HepG2 (cell line): ENCODE measurements around the gene ZNF431. TPM values are rescaled to one million over a fixed set of nuclear protein-coding genes. Genes with fewer than 3 reads are reported as not detected.

ENCODE experiments used
- ATAC-seq: fragments of 200-7000 bp; cut with Tn5 transposase; 3 replicates; pipeline ENCODE4 v1.9.1; 2020; ENCODE audit warnings: mild to moderate bottlenecking, moderate library complexity
- BruUV-seq: library from RNA; stranded (reverse); fragments of 400-500 nt; replicated peaks from 2 replicates; lab custom pipeline; 2021; lab: Mats Ljungman, UMichigan
- CTCF ChIA-PET: fragments of 300-600 bp; formaldehyde crosslinking; extraction: SDS; loops from one replicate; lab custom pipeline; 2021; ENCODE audit warnings: low total read pairs, inconsistent platforms, low intra/inter-chr PET ratio; lab: Yijun Ruan, JAX
- POLR2A ChIA-PET: fragments of 350-600 bp; sonication (Branson Sonifier 250); formaldehyde crosslinking; loops from one replicate; lab custom pipeline; 2020; ENCODE audit warnings: antibody characterized with exemption, inconsistent platforms; lab: Yijun Ruan, JAX
- DNase-seq: peaks from one replicate; pipeline ENCODE4 v3.0.0-alpha.2; 2015; ENCODE audit warnings: low spot score
- FAIRE-seq: peaks from 3 replicates; lab custom pipeline; 2011; peaks lifted over from hg19 to GRCh38; lab: Jason Lieb, UNC
- H2AFZ ChIP-seq: one replicate; pipeline ENCODE4 v1.6.1; 2011; ENCODE audit warnings: low read length, inconsistent platforms
- H3K27ac ChIP-seq: fragments of 300-600 bp; 3 replicates; pipeline ENCODE4 v1.8.0; 2011; ENCODE audit warnings: mixed run types, mild to moderate bottlenecking, mixed read lengths, low read length, inconsistent platforms; ENCODE audit not compliant: insufficient read depth; ENCODE audit errors: extremely low read length
- H3K27me3 ChIP-seq, 2 experiments: fragments of 200-600 bp in 1 of 2; 2 replicates in 1 of 2; 3 replicates in 1 of 2; pipeline versions ENCODE4 v1.6.0 to v1.8.0; 2011; ENCODE audit warnings: low read length in 2 of 2, mild to moderate bottlenecking in 2 of 2, moderate library complexity in 2 of 2, inconsistent platforms in 1 of 2; ENCODE audit not compliant: insufficient read depth in 2 of 2, control insufficient read depth in 1 of 2
- H3K36me3 ChIP-seq, 2 experiments: fragments of 200-600 bp in 1 of 2; replicated peaks in 1 of 2; 2 replicates in 1 of 2; 3 replicates in 1 of 2; pipeline versions ENCODE4 v1.5.1 to v1.8.0; 2011; ENCODE audit warnings: low read length in 2 of 2, inconsistent platforms in 1 of 2; ENCODE audit not compliant: insufficient read depth in 2 of 2, control insufficient read depth in 1 of 2
- H3K4me1 ChIP-seq: 2 replicates; pipeline ENCODE4 v1.5.1; 2012; ENCODE audit warnings: low read length, inconsistent platforms; ENCODE audit not compliant: insufficient read depth
- H3K4me2 ChIP-seq: 2 replicates; pipeline ENCODE4 v1.6.0; 2011; ENCODE audit warnings: low read depth, low read length, inconsistent platforms
- H3K4me3 ChIP-seq, 3 experiments: fragments of 200-600 bp in 1 of 3; sonication (generic), shearing (Covaris generic) in 1 of 3; replicated peaks in 1 of 3; 2 replicates each; pipeline ENCODE4 v1.5.1; 2011 to 2016; ENCODE audit warnings: low read length in 3 of 3, inconsistent platforms in 2 of 3, low read depth in 2 of 3, mild to moderate bottlenecking in 2 of 3, control low read depth in 1 of 3, mixed read lengths in 1 of 3; ENCODE audit not compliant: insufficient read depth in 1 of 3
- H3K79me2 ChIP-seq: one replicate; pipeline ENCODE4 v1.6.1; 2011; ENCODE audit warnings: low read length, inconsistent platforms; ENCODE audit not compliant: insufficient read depth
- H3K9ac ChIP-seq: 2 replicates; pipeline ENCODE4 v1.6.0; 2011; ENCODE audit warnings: mild to moderate bottlenecking, low read depth, low read length, inconsistent platforms; ENCODE audit not compliant: insufficient read depth
- H3K9me3 ChIP-seq: 2 replicates; pipeline ENCODE4 v1.5.1; 2012; ENCODE audit warnings: mild to moderate bottlenecking, low read length
- H4K20me1 ChIP-seq: 2 replicates; pipeline ENCODE4 v1.6.0; 2011; ENCODE audit warnings: inconsistent platforms, mild to moderate bottlenecking, low read length, moderate library complexity; ENCODE audit not compliant: insufficient read depth
- CC2D1A ChIP-seq: sonication (generic); formaldehyde crosslinking; IDR thresholded peaks from 2 replicates; pipeline ENCODE4 v1.8.1; 2023; ENCODE audit warnings: mild to moderate bottlenecking, missing genetic modification reagents
- JUN ChIP-seq: sonication (generic); formaldehyde crosslinking; IDR thresholded peaks from 2 replicates; pipeline ENCODE4 v1.4.0; 2020; ENCODE audit warnings: mild to moderate bottlenecking, missing genetic modification reagents
- KAT2B ChIP-seq: fragments of 150-350 bp; IDR thresholded peaks from 2 replicates; pipeline ENCODE4 v1.6.1; 2014; ENCODE audit warnings: low read depth, low read length, borderline replicate concordance
- PLRG1 ChIP-seq: fragments of 450-650 bp; conservative IDR thresholded peaks from 2 replicates; pipeline ENCODE4 v1.6.1; 2016
- TEAD2 ChIP-seq: sonication (generic); formaldehyde crosslinking; IDR thresholded peaks from 2 replicates; pipeline ENCODE4 v1.9.0; 2021; ENCODE audit warnings: missing genetic modification reagents
- ZBTB7A ChIP-seq: sonication (generic); formaldehyde crosslinking; IDR thresholded peaks from 2 replicates; pipeline ENCODE4 v1.8.0; 2022; ENCODE audit warnings: mild to moderate bottlenecking, missing genetic modification reagents
- ZMAT3 ChIP-seq: sonication (generic); formaldehyde crosslinking; conservative IDR thresholded peaks from 2 replicates; pipeline ENCODE4 v1.7.0; 2021; ENCODE audit warnings: missing genetic modification reagents
- ZNF501 ChIP-seq: sonication (generic); formaldehyde crosslinking; IDR thresholded peaks from 2 replicates; pipeline ENCODE4 v1.5.1; 2020; ENCODE audit warnings: mild to moderate bottlenecking, moderate library complexity, missing genetic modification reagents
- ZNF619 ChIP-seq: sonication (generic); formaldehyde crosslinking; IDR thresholded peaks from 2 replicates; pipeline ENCODE4 v1.4.0; 2020; ENCODE audit warnings: mild to moderate bottlenecking, missing genetic modification reagents
- ZNF781 ChIP-seq: sonication (generic); formaldehyde crosslinking; IDR thresholded peaks from 2 replicates; pipeline ENCODE4 v1.5.1; 2020; ENCODE audit warnings: borderline replicate concordance, mild to moderate bottlenecking, missing genetic modification reagents; ENCODE audit errors: not compliant biosample characterization
- WGBS: methylation state at CpG from one replicate; pipeline ENCODE4 v1.1.6; 2017; ENCODE audit warnings: low lambda C conversion rate; 5-methylcytosine and 5-hydroxymethylcytosine counted together
- in situ Hi-C: cut with HindIII; loops from 2 replicates; pipeline ENCODE4 v1.10.0; 2017; ENCODE audit warnings: low pct_unique_long_range_greater_than_20kb; ENCODE audit not compliant: extremely low pct_ligation_motif_present
- intact Hi-C: fragments of 100-400 bp; cut with micrococcal nuclease; formaldehyde crosslinking; loops from one replicate; pipeline ENCODE4 v1.10.0; 2022; ENCODE audit not compliant: unreplicated experiment
- polyA plus RNA-seq, 8 experiments: library from polyadenylated mRNA; depleted of rRNA in 3 of 8; stranded (reverse) in 7 of 8; unstranded in 1 of 8; fragments of >200 nt; fragmentation: Illumina TruSeq in 4 of 8; extraction: Trizol in 4 of 8; gene quantifications; 2 replicates each; pipeline versions ENCODE4 v1.2.1 to v1.2.3, GENCODE V29; 2011 to 2016; ENCODE audit warnings: low read depth in 4 of 8, missing spikeins in 1 of 8, mixed read lengths in 1 of 8; ENCODE audit not compliant: insufficient read depth in 1 of 8
- total RNA-seq, 5 experiments: library from RNA; depleted of rRNA; stranded (reverse); fragments of >200 nt; fragmentation: Illumina TruSeq; extraction: Trizol; gene quantifications; 2 replicates each; pipeline ENCODE4 v1.2.3, GENCODE V29; 2016; ENCODE audit warnings: low read depth in 1 of 5
- TF ChIP-seq, protein P1 (sequence below): sonication (generic); formaldehyde crosslinking; IDR thresholded peaks from 2 replicates; pipeline ENCODE4 v1.4.0; 2020; ENCODE audit warnings: missing genetic modification reagents
- TF ChIP-seq, protein P2 (sequence below): sonication (generic); formaldehyde crosslinking; IDR thresholded peaks from 2 replicates; pipeline ENCODE4 v1.4.0; 2020; ENCODE audit warnings: low read depth, mild to moderate bottlenecking, missing genetic modification reagents

The ZNF431 gene
- total and polyA plus RNA-seq, 2 of the 13 experiments (the other 11 are each of a cell fraction or from before 2014, with no cell fraction given), result 4.4 to 11.8 TPM

DNA sequence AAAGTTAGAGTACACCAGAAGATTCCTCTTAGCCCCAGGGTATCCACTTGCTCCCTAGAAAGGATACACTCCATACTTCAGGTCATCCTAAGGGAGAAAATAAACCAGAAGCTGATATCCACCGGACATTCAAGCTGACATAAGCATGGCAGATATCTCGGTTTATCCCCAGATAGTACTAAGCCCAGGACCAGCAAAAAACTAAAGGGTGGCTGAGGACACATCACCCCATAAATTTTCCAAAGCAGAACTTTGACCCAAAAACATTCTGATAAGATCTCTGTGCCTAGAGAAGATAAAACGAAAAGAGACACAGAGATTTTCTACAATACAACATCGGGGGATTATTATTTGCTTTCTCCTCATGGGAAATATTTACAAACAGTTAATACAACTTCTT is 13.9 kb upstream of the ZNF431 start:
- intact Hi-C loops, result no loop called here
- H3K36me3 ChIP-seq, result no peaks in the 10 kb centered on the region
- CTCF ChIA-PET, result no interaction called here
- H3K27ac ChIP-seq, result no peak overlapping the region
- peak; percentile 12 for DNase-seq
- no peak for ATAC-seq
- 0 out of 2 replicates have a peak overlapping the region, but pooled peaks have one; percentile 7 for H3K4me2 ChIP-seq
- TF ChIP-seq ZNF781 (CRISPR knock-in tag), result no peak
- no peak for TF ChIP-seq ZMAT3 (CRISPR knock-in tag)
- no peak for TF ChIP-seq CC2D1A (CRISPR knock-in tag)
- no peak for TF ChIP-seq ZNF619 (CRISPR knock-in tag)
- TF ChIP-seq JUN (CRISPR knock-in tag), result no peak
- TF ChIP-seq, protein P1, sequence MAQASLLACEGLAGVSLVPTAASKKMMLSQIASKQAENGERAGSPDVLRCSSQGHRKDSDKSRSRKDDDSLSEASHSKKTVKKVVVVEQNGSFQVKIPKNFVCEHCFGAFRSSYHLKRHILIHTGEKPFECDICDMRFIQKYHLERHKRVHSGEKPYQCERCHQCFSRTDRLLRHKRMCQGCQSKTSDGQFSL (CRISPR knock-in tag), result no peak
- TF ChIP-seq ZNF501, result no peak
- no peak for TF ChIP-seq KAT2B
- no peak for TF ChIP-seq ZBTB7A (CRISPR knock-in tag)
- TF ChIP-seq, protein P2, sequence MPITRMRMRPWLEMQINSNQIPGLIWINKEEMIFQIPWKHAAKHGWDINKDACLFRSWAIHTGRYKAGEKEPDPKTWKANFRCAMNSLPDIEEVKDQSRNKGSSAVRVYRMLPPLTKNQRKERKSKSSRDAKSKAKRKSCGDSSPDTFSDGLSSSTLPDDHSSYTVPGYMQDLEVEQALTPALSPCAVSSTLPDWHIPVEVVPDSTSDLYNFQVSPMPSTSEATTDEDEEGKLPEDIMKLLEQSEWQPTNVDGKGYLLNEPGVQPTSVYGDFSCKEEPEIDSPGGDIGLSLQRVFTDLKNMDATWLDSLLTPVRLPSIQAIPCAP (CRISPR knock-in tag), result no peak
- TF ChIP-seq TEAD2, result no peak
- TF ChIP-seq PLRG1, result no peak
- peaks cover 29% of the 10 kb centered on the region for H3K4me1 ChIP-seq
- no peaks in the 10 kb centered on the region for H3K27me3 ChIP-seq
- no peak overlapping the region for H2AFZ ChIP-seq
- no peak overlapping the region for H3K4me3 ChIP-seq
- BruUV-seq, result no TSS peak
- WGBS, result 40% methylated on average over 4 of the region's 4 CpGs
- POLR2A ChIA-PET, result no interaction called here
- FAIRE-seq, result no peak
- H3K79me2 ChIP-seq, result no peaks in the 10 kb centered on the region
- no peaks in the 10 kb centered on the region for H4K20me1 ChIP-seq
- H3K9ac ChIP-seq, result no peak overlapping the region
- no peaks in the 10 kb centered on the region for H3K9me3 ChIP-seq
- in situ Hi-C loops, result no loop called here
